Prostate gland (tissue), 2 donors: Measurements from ENCODE around the gene IKZF1.

ENCODE experiments used
- POLR2A ChIP-seq: fragments of 450-650 bp; IDR thresholded peaks from one replicate; pipeline ENCODE4 v1.6.1; 2016; ENCODE audit warnings: antibody characterized with exemption, mild to moderate bottlenecking
- TF ChIP-seq, protein P1 (sequence below), 4 experiments: fragments of 200-600 bp in 2 of 4; fragments of 450-650 bp in 2 of 4; sonication (generic) in 2 of 4; IDR thresholded peaks; 1 replicate in 3 of 4; 2 replicates in 1 of 4; pipeline ENCODE4 v1.5.1; 2016 to 2019; ENCODE audit warnings: antibody characterized with exemption in 4 of 4, mild to moderate bottlenecking in 2 of 4, moderate library complexity in 2 of 4

- TF ChIP-seq POLR2A: no peak
- TF ChIP-seq, protein P1, sequence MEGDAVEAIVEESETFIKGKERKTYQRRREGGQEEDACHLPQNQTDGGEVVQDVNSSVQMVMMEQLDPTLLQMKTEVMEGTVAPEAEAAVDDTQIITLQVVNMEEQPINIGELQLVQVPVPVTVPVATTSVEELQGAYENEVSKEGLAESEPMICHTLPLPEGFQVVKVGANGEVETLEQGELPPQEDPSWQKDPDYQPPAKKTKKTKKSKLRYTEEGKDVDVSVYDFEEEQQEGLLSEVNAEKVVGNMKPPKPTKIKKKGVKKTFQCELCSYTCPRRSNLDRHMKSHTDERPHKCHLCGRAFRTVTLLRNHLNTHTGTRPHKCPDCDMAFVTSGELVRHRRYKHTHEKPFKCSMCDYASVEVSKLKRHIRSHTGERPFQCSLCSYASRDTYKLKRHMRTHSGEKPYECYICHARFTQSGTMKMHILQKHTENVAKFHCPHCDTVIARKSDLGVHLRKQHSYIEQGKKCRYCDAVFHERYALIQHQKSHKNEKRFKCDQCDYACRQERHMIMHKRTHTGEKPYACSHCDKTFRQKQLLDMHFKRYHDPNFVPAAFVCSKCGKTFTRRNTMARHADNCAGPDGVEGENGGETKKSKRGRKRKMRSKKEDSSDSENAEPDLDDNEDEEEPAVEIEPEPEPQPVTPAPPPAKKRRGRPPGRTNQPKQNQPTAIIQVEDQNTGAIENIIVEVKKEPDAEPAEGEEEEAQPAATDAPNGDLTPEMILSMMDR (IDR thresholded peaks at IDR 0.05): no peak
These were observed 53.7 kb downstream of the IKZF1 start for GRCh38 chr7:50358041-50358705.
